K562 (cell line): ENCODE measurements around the gene CEMIP. TPM values are rescaled to one million over a fixed set of nuclear protein-coding genes. Genes with fewer than 3 reads are reported as not detected.

Source experiments
- ATAC-seq: fragments of 200-7000 bp; cut with Tn5 transposase; 3 replicates; pipeline ENCODE4 v1.9.1; 2020; ENCODE audit warnings: moderate library complexity
- BruUV-seq: library from RNA; stranded (reverse); fragments of 400-500 nt; replicated peaks from 2 replicates; lab custom pipeline; 2021; lab: Mats Ljungman, UMichigan
- CTCF ChIA-PET: fragments of 300-600 bp; formaldehyde crosslinking; extraction: SDS; loops from one replicate; lab custom pipeline; 2021; ENCODE audit warnings: low intra/inter-chr PET ratio; lab: Yijun Ruan, JAX
- POLR2A ChIA-PET: fragments of 300-600, 350-650 bp; sonication (Branson Sonifier 250); formaldehyde crosslinking; extraction: SDS; loops from one replicate; lab custom pipeline; 2021; ENCODE audit warnings: antibody characterized with exemption, inconsistent platforms; lab: Yijun Ruan, JAX
- DNase-seq, 4 experiments: peaks; one replicate each; pipeline versions ENCODE4 v3.0.0 to v3.0.0-alpha.2; 2011 to 2018; ENCODE audit warnings: low spot score in 3 of 4, mixed read lengths in 3 of 4; ENCODE audit errors: extremely low read depth in 1 of 4
- FAIRE-seq: peaks from 2 replicates; lab custom pipeline; 2011; peaks lifted over from hg19 to GRCh38; lab: Jason Lieb, UNC
- H2AFZ ChIP-seq: 2 replicates; pipeline ENCODE4 v1.6.0; 2011; ENCODE audit warnings: low read depth, low read length, control low read depth, inconsistent platforms
- H3K27ac ChIP-seq: fragments of 200-600 bp; 3 replicates; pipeline ENCODE4 v1.8.0; 2011; ENCODE audit warnings: low read depth, mild to moderate bottlenecking, control low read depth, inconsistent platforms, low read length, moderate library complexity, mixed read lengths; ENCODE audit errors: extremely low read depth
- H3K27me3 ChIP-seq, 2 experiments: fragments of 300-600 bp in 1 of 2; 2 replicates in 1 of 2; 3 replicates in 1 of 2; pipeline versions ENCODE4 v1.6.0 to v1.8.0; 2011; ENCODE audit warnings: inconsistent platforms in 2 of 2, low read length in 2 of 2, mild to moderate bottlenecking in 1 of 2, mixed read lengths in 1 of 2, moderate library complexity in 1 of 2; ENCODE audit not compliant: control insufficient read depth in 2 of 2, insufficient read depth in 2 of 2
- H3K36me3 ChIP-seq: fragments of 300-600 bp; 3 replicates; pipeline ENCODE4 v1.8.0; 2011; ENCODE audit warnings: mild to moderate bottlenecking, low read length, inconsistent platforms; ENCODE audit not compliant: control insufficient read depth, insufficient read depth
- H3K4me1 ChIP-seq, 2 experiments: fragments of 200-600 bp in 1 of 2; replicated peaks in 1 of 2; 2 replicates in 1 of 2; 3 replicates in 1 of 2; pipeline versions ENCODE4 v1.5.1 to v1.8.0; 2011; ENCODE audit warnings: inconsistent platforms in 2 of 2, low read length in 2 of 2, mild to moderate bottlenecking in 1 of 2, mixed read lengths in 1 of 2, moderate library complexity in 1 of 2; ENCODE audit not compliant: control insufficient read depth in 2 of 2, insufficient read depth in 2 of 2
- H3K4me2 ChIP-seq: 2 replicates; pipeline ENCODE4 v1.6.1; 2011; ENCODE audit warnings: low read length, control low read depth, inconsistent platforms, mixed read lengths; ENCODE audit not compliant: insufficient read depth
- H3K4me3 ChIP-seq: fragments of 200-600 bp; sonication (generic), shearing (Covaris generic); 2 replicates; pipeline ENCODE4 v1.5.1; 2016; ENCODE audit warnings: control low read depth, inconsistent platforms
- H3K79me2 ChIP-seq: fragments of 200-600 bp; 3 replicates; pipeline ENCODE4 v1.8.0; 2011; ENCODE audit warnings: low read length, inconsistent platforms; ENCODE audit not compliant: control insufficient read depth, insufficient read depth
- H3K9ac ChIP-seq, 2 experiments: 2 replicates each; pipeline versions ENCODE4 v1.6.0 to v1.6.1; 2011; ENCODE audit warnings: low read depth in 2 of 2, low read length in 2 of 2, control low read depth in 1 of 2, inconsistent platforms in 1 of 2, mild to moderate bottlenecking in 1 of 2, mixed read lengths in 1 of 2; ENCODE audit not compliant: insufficient read depth in 1 of 2
- H3K9me1 ChIP-seq: one replicate; pipeline ENCODE4 v1.6.0; 2011; ENCODE audit warnings: inconsistent platforms, mild to moderate bottlenecking, low read length, moderate library complexity; ENCODE audit not compliant: control insufficient read depth, insufficient read depth
- H3K9me3 ChIP-seq: replicated peaks from 2 replicates; pipeline ENCODE4 v1.5.1; 2011; ENCODE audit warnings: low read depth, low read length, inconsistent platforms; ENCODE audit not compliant: control insufficient read depth, insufficient read depth
- H4K20me1 ChIP-seq: replicated peaks from 2 replicates; pipeline ENCODE4 v1.6.1; 2011; ENCODE audit warnings: low read length, inconsistent platforms, mixed read lengths; ENCODE audit not compliant: control insufficient read depth, insufficient read depth
- HEY1 ChIP-seq: fragments of 250-450 bp; sonication (Bioruptor Pico); IDR thresholded peaks from 2 replicates; pipeline ENCODE4 v1.5.0; 2020; ENCODE audit warnings: mild to moderate bottlenecking, moderate library complexity, borderline replicate concordance
- JUN ChIP-seq, 2 experiments: sonication (generic) in 1 of 2; formaldehyde crosslinking in 1 of 2; IDR thresholded peaks; 2 replicates each; pipeline versions ENCODE4 v1.6.1 to v1.8.0; 2012 to 2022; ENCODE audit warnings: borderline replicate concordance in 2 of 2, mild to moderate bottlenecking in 2 of 2, improper control_type of control experiment in 1 of 2, low read depth in 1 of 2, low read length in 1 of 2, missing genetic modification reagents in 1 of 2
- JUND ChIP-seq, 2 experiments: IDR thresholded peaks; 2 replicates in 1 of 2; 3 replicates in 1 of 2; pipeline ENCODE4 v1.6.1; 2011; ENCODE audit warnings: borderline replicate concordance in 2 of 2, low read depth in 2 of 2, low read length in 2 of 2, improper control_type of control experiment in 1 of 2, missing biosample characterization in 1 of 2, missing genetic modification characterization in 1 of 2, missing genetic modification reagents in 1 of 2
- ZNF311 ChIP-seq: fragments of 250-450 bp; sonication (Bioruptor Pico); IDR thresholded peaks from 2 replicates; pipeline ENCODE4 v1.4.0; 2020; ENCODE audit warnings: mild to moderate bottlenecking, moderate library complexity
- ZNF324 ChIP-seq: fragments of 250-450 bp; sonication (Bioruptor Pico); IDR thresholded peaks from 2 replicates; pipeline ENCODE4 v1.4.0; 2020; ENCODE audit warnings: mild to moderate bottlenecking
- ZNF589 ChIP-seq: fragments of 200-800 bp; sonication (Bioruptor generic); IDR thresholded peaks from 2 replicates; pipeline ENCODE4 v1.6.1; 2016; ENCODE audit warnings: low read depth, missing genetic modification characterization, missing compliant biosample characterization
- WGBS: fragments of 100-300 bp; shearing (Covaris generic); methylation state at CpG from one replicate; pipeline ENCODE4 v1.1.6; 2016; ENCODE audit warnings: low coverage, mixed read lengths; ENCODE audit not compliant: insufficient coverage; ENCODE audit errors: missing lambda C conversion rate; 5-methylcytosine and 5-hydroxymethylcytosine counted together
- in situ Hi-C: fragments of 300-500 bp; cut with MboI; formaldehyde crosslinking; loops from 4 replicates; pipeline ENCODE4 v1.15.0; 2018; ENCODE audit warnings: inconsistent platforms, mixed read lengths
- intact Hi-C: fragments of 100-400 bp; cut with micrococcal nuclease; formaldehyde crosslinking; loops from 2 replicates; pipeline ENCODE4 v1.14.2; 2022
- polyA plus RNA-seq, 8 experiments: library from polyadenylated mRNA; depleted of rRNA in 4 of 8; stranded (reverse) in 5 of 8; unstranded in 3 of 8; fragments of >200 nt; fragmentation: Nextera tagmentation in 2 of 8; fragmentation: Illumina TruSeq in 1 of 8; extraction: Ambion mirVana in 2 of 8; extraction: Trizol in 1 of 8; gene quantifications; 2 replicates each; pipeline versions ENCODE4 v1.2.1 to v1.2.3, GENCODE V29; 2011 to 2014; ENCODE audit warnings: inconsistent platforms in 1 of 8, missing spikeins in 1 of 8
- total RNA-seq, 7 experiments: library from RNA; depleted of rRNA in 6 of 7; stranded (reverse); fragments of >200 nt in 6 of 7; fragmentation: Illumina TruSeq in 2 of 7; extraction: Trizol in 2 of 7; gene quantifications; 2 replicates each; pipeline versions ENCODE4 v1.2.1 to v1.2.3, GENCODE V29; 2011 to 2021; ENCODE audit warnings: low replicate concordance in 1 of 7
- TF ChIP-seq, protein P1 (sequence below): fragments of 250-450 bp; sonication (Bioruptor Pico); IDR thresholded peaks from 2 replicates; pipeline ENCODE4 v1.5.0; 2021; ENCODE audit warnings: mild to moderate bottlenecking, moderate library complexity
- TF ChIP-seq, protein P2 (sequence below): fragments of 250-450 bp; sonication (Bioruptor Pico); IDR thresholded peaks from 2 replicates; pipeline ENCODE4 v1.5.0; 2020; ENCODE audit warnings: mild to moderate bottlenecking, borderline replicate concordance
- TF ChIP-seq, protein P3 (sequence below), 2 experiments: IDR thresholded peaks; 2 replicates each; pipeline ENCODE4 v1.6.1; 2011; ENCODE audit warnings: borderline replicate concordance in 1 of 2, control low read depth in 1 of 2, low read depth in 1 of 2, low read length in 1 of 2, mild to moderate bottlenecking in 1 of 2, mixed read lengths in 1 of 2, moderate library complexity in 1 of 2; ENCODE audit not compliant: insufficient read depth in 1 of 2, insufficient read length in 1 of 2, poor library complexity in 1 of 2, severe bottlenecking in 1 of 2; ENCODE audit errors: extremely low read depth in 1 of 2
- TF ChIP-seq, protein P4 (sequence below): sonication (generic); formaldehyde crosslinking; IDR thresholded peaks from 2 replicates; pipeline ENCODE4 v1.8.1; 2023; ENCODE audit warnings: mild to moderate bottlenecking, missing genetic modification reagents

The CEMIP gene
- total and polyA plus RNA-seq, 9 of the 15 experiments (the other 6 are each of a cell fraction or from before 2014, with no cell fraction given), result 0.33 TPM; not detected in 8

DNA sequence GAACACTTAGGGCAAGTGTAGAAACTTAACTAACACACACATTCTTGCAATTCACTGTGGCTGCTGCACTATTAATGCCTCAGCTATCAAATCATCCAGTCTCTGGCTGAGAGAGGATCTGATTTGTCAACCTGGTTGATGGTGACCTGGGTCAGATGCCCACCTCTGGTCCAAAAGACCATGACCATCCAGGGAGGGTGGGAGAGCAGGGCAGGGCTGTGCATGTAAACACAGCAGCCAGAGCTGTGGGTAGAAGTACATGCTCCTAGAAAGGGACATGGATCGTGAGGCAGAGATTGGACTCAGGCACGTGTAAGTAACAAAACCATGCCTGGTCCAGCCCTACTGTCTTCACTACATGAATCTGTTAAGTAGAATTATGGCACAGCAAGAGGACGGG, 193.1 kb downstream of the CEMIP start:
- no peaks in the 10 kb centered on the region for H3K9me1 ChIP-seq
- DNase-seq, result no peak
- H3K4me3 ChIP-seq, result no peak overlapping the region
- H3K27me3 ChIP-seq, result no peaks in the 10 kb centered on the region
- TF ChIP-seq JUN (IDR thresholded peaks at IDR 0.05; ENCODE audit: borderline replicate concordance, low read depth, low read length), result no peak
- no peak for TF ChIP-seq JUN (CRISPR knock-in tag; IDR thresholded peaks at IDR 0.05; ENCODE audit: borderline replicate concordance)
- TF ChIP-seq ZNF589, result no peak
- TF ChIP-seq, protein P1, sequence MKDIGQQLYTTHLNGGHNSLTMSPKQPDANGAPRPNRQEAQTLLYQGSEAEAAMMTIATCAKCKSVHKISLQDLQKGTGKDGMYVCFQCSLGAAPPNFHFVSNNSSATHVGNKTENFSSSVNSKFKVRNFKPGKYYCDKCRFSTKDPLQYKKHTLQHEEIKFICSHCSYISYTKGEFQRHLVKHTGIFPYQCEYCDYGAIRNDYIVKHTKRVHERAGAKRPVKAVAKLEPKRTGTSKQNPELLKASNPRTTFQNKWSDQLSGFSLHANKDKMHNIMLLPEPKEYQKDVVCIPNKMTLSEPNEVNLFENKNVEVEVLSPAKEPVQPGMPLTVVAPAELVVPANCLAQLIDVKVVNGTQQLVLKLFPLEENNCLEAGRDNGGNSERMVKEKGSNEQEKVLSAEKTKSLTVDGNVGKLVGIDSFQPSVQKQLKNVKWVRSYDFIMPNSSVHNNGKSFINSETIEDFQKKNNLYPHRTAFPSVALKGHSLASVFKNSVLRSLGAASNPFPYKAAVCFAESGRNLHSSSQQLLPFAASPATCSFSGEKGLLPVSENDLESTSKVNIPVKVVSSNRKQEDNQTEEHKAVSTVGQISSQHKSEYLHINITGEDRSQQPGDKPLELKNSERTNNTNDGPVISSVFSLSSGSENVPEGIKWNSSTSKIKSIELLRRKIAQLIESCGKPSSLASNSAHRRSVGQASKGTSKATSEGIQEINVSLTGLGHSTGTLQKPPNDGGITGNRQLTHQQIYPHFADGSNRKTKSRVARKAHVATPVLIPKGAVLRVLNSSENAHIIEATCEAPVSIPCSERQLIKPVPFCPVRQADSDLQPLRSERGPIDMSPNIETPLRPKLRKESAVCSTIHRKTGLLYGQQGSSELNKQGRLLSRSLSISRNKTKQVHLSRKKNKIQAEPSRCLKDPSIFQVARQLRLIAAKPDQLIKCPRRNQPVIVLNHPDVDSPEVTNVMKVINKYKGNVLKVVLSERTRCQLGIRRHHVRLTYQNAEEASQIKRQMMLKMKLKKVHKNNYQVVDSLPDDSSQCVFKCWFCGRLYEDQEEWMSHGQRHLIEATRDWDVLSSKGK (CRISPR knock-in tag), result no peak
- TF ChIP-seq, protein P2, sequence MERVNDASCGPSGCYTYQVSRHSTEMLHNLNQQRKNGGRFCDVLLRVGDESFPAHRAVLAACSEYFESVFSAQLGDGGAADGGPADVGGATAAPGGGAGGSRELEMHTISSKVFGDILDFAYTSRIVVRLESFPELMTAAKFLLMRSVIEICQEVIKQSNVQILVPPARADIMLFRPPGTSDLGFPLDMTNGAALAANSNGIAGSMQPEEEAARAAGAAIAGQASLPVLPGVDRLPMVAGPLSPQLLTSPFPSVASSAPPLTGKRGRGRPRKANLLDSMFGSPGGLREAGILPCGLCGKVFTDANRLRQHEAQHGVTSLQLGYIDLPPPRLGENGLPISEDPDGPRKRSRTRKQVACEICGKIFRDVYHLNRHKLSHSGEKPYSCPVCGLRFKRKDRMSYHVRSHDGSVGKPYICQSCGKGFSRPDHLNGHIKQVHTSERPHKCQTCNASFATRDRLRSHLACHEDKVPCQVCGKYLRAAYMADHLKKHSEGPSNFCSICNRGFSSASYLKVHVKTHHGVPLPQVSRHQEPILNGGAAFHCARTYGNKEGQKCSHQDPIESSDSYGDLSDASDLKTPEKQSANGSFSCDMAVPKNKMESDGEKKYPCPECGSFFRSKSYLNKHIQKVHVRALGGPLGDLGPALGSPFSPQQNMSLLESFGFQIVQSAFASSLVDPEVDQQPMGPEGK (CRISPR knock-in tag), result no peak
- TF ChIP-seq, protein P3, sequence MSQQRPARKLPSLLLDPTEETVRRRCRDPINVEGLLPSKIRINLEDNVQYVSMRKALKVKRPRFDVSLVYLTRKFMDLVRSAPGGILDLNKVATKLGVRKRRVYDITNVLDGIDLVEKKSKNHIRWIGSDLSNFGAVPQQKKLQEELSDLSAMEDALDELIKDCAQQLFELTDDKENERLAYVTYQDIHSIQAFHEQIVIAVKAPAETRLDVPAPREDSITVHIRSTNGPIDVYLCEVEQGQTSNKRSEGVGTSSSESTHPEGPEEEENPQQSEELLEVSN (IDR thresholded peaks at IDR 0.05; ENCODE audit: borderline replicate concordance in 1 of 2, extremely low read depth in 1 of 2, insufficient read depth in 1 of 2, insufficient read length in 1 of 2, low read depth in 1 of 2, low read length in 1 of 2, poor library complexity in 1 of 2, severe bottlenecking in 1 of 2), result no peak
- TF ChIP-seq ZNF324 (CRISPR knock-in tag), result no peak
- no peak for TF ChIP-seq ZNF311 (CRISPR knock-in tag)
- TF ChIP-seq, protein P4, sequence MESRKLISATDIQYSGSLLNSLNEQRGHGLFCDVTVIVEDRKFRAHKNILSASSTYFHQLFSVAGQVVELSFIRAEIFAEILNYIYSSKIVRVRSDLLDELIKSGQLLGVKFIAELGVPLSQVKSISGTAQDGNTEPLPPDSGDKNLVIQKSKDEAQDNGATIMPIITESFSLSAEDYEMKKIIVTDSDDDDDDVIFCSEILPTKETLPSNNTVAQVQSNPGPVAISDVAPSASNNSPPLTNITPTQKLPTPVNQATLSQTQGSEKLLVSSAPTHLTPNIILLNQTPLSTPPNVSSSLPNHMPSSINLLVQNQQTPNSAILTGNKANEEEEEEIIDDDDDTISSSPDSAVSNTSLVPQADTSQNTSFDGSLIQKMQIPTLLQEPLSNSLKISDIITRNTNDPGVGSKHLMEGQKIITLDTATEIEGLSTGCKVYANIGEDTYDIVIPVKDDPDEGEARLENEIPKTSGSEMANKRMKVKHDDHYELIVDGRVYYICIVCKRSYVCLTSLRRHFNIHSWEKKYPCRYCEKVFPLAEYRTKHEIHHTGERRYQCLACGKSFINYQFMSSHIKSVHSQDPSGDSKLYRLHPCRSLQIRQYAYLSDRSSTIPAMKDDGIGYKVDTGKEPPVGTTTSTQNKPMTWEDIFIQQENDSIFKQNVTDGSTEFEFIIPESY (CRISPR knock-in tag), result no peak
- TF ChIP-seq JUND (IDR thresholded peaks at IDR 0.05; ENCODE audit: borderline replicate concordance, low read depth, low read length), result no peak
- TF ChIP-seq JUND (tag; IDR thresholded peaks at IDR 0.05; ENCODE audit: borderline replicate concordance, low read depth, low read length), result no peak
- no peak for TF ChIP-seq HEY1 (CRISPR knock-in tag)
- no peak overlapping the region for H3K9ac ChIP-seq
- POLR2A ChIA-PET, result no interaction called here
- no peak overlapping the region for H3K4me2 ChIP-seq
- FAIRE-seq, result no peak
- ATAC-seq, result no peak
- peaks cover 14% of the 10 kb centered on the region; the same call in 1 of the 2 replicates for H4K20me1 ChIP-seq
- WGBS, result 70% methylated on average over 3 of the region's 3 CpGs
- no peak overlapping the region for H2AFZ ChIP-seq
- no peaks in the 10 kb centered on the region for H3K4me1 ChIP-seq
- intact Hi-C loops (no loop called here), in situ Hi-C loops (loop anchor here (5.0 to 10.0 kb wide), 2 partner anchors 433 to 515 kb away; no protein-coding TSS in a partner anchor)
- BruUV-seq, result no TSS peak
- peaks cover 14% of the 10 kb centered on the region; the same call in 2 of the 3 replicates for H3K79me2 ChIP-seq
- H3K27ac ChIP-seq, result no peak overlapping the region
- H3K36me3 ChIP-seq, result peaks cover 26% of the 10 kb centered on the region; the same call in 2 of the 3 replicates
- H3K9me3 ChIP-seq, result no peaks in the 10 kb centered on the region
- CTCF ChIA-PET, result interaction anchor here (0.6 kb wide), 1 partner anchor 12 kb away, joined by 4 read pairs; no protein-coding TSS in a partner anchor
